Placental pericyte (primary cell): Measurements from ENCODE around the gene SPTBN4. TPM values are rescaled to one million over a fixed set of nuclear protein-coding genes. Genes with fewer than 3 reads are reported as not detected.

ENCODE experiments used
- small RNA-seq: library from RNA; depleted of rRNA; stranded (forward); fragments of <200 nt; gene quantifications from one replicate; pipeline ENCODE3, GENCODE V24; 2012; ENCODE audit warnings: low replicate concordance
- total RNA-seq: library from RNA; depleted of rRNA; stranded (reverse); fragments of >200 nt; gene quantifications from 2 replicates; pipeline ENCODE4 v1.2.3, GENCODE V29; 2012

SPTBN4 gene
- total RNA-seq = 0.14 and 0.66 TPM in 2 replicates

GRCh38 chr19:40466985-40467734 lies at the start of gene SPTBN4:
TSS of gene SPTBN4 (plus strand) at chr19:40467001. CDS start at chr19:40472622, 5,621 bp downstream.

GRCh38 chr19:40425450-40426287 lies 41.1 kb upstream of the SPTBN4 start, which contains the start of gene SERTAD1:
TSS of gene SERTAD1 (minus strand) at chr19:40425992. CDS start at chr19:40423546, 2,446 bp downstream.

GRCh38 chr19:40444000-40444824 lies 22.6 kb upstream of the SPTBN4 start, which contains the start of gene SERTAD3:
TSS of gene SERTAD3 (minus strand) at chr19:40444335. CDS start at chr19:40442080, 2,255 bp downstream.

GRCh38 chr19:40465557-40466218 lies 1.1 kb upstream of the SPTBN4 start, which contains the start of gene BLVRB:
TSS of gene BLVRB (minus strand) at chr19:40465745. CDS start at chr19:40465688, 57 bp downstream.

DNA sequence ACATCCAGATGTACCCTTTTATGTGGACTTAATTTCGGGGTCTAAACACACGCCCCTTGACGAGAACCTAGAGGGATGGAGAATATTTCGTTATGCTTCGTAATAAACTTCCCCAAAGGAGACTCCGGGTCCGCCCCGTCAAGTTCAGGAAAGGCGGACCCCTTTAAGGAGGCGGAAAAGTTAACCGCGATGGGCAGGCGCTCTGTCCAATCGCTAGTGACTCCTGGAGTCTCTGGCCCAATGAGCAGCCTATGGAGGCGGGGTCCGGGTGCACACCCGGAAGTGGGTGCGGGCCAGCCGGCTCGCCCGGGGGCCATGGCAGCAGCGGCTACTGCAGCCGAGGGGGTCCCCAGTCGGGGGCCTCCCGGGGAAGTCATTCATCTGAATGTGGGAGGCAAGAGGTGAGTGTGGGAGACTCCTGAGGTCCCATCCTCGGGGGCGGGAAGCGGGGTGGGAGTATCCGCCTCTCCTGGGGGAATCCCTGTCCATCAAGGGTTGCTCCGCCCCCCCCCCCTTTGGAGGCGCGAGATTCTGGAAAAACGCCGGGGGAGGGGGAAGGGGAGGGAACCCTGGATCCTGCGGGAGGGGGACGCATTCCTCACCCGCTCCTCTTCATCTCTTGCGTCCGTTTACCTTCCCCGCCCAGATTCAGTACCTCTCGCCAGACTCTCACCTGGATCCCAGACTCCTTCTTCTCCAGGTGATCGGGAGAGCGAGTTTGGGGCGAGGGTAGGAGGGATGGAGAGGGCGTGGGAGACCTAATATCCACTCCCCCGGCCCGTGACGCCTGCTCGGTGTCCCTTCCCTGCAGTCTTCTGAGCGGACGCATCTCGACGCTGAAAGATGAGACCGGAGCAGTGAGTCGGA lies 110.0 kb downstream of the SPTBN4 start, which contains the start of gene SHKBP1:
Gene SHKBP1, plus strand, starts transcription at position 289 of the 867 bp plus-strand sequence. Its CDS starts 27 bp downstream, at position 316.

DNA sequence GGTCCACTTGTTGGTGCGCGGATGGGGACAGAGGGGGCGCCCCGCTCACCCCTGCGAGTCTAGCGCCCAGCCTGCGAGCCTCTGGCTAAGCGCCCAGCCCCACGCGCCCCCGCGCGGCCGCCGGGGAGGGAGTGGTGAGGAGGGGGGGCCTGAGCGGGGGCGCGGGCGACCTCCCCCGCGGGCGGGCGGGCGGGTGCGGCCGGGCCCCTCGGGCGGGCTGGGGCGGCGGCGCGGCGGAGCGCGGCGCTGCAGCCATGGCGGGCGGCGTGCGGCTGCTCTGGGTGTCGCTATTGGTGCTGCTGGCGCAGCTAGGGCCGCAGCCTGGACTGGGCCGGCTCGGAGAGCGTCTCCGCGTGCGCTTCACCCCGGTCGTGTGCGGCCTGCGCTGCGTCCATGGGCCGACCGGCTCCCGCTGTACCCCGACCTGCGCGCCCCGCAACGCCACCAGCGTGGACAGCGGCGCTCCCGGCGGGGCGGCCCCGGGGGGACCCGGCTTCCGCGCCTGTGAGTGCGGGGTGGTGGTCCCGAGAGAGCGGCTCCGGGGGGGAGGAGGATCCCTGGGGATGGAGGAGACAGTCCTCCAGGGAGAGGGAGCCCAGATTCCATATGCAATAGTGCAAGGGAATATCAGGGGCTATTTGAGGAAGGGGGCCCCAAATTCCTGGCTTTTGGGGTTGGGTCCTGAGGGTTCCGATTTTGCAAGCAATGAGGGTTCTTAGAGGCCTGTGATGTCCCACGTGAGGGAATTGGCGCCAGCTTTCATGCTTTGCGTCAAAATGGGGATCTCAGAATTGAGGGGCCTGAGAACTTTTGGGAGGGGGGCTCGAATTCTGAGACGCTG lies 134.6 kb downstream of the SPTBN4 start, which contains the start of gene LTBP4:
Gene LTBP4, plus strand, starts transcription at position 236 of the 841 bp plus-strand sequence. Its CDS starts 19 bp downstream, at position 255.

Small RNA genes within 50 kb of the gene (small RNA-seq; reads per million reads assigned to genes)
- gene RF00017 = not detected

Other genes starting within 250 kb of the SPTBN4 start
- gene TTC9B, start 248.6 kb upstream of the SPTBN4 start, total RNA-seq = not detected in 2 replicates
- gene CCNP, start 240.3 kb upstream of the SPTBN4 start, total RNA-seq = 0.22 TPM in 1 of 2 replicates, not detected in the other
- gene AKT2, start 181.7 kb upstream of the SPTBN4 start, total RNA-seq = 97.2 and 146 TPM in 2 replicates
- gene C19orf47, start 118.6 kb upstream of the SPTBN4 start, total RNA-seq = 5.3 and 13.0 TPM in 2 replicates
- 163 and 356 TPM in 2 replicates for gene PLD3, start 118.3 kb upstream of the SPTBN4 start, total RNA-seq
- under 0.01 and 0.14 TPM in 2 replicates for gene HIPK4, start 76.8 kb upstream of the SPTBN4 start, total RNA-seq
- gene PRX, start 53.6 kb upstream of the SPTBN4 start, total RNA-seq = 1.3 and 2.8 TPM in 2 replicates
- gene SERTAD1, start 41.0 kb upstream of the SPTBN4 start, total RNA-seq = 17.3 and 31.1 TPM in 2 replicates
- gene SERTAD3, start 22.7 kb upstream of the SPTBN4 start, total RNA-seq = 38.5 and 50.3 TPM in 2 replicates
- 37.8 and 116 TPM in 2 replicates for gene BLVRB, start 1.3 kb upstream of the SPTBN4 start, total RNA-seq
- 14.9 and 26.2 TPM in 2 replicates for gene SHKBP1, start 109.9 kb downstream of the SPTBN4 start, total RNA-seq
- gene LTBP4, start 134.4 kb downstream of the SPTBN4 start, total RNA-seq = 9.7 and 16.6 TPM in 2 replicates
- gene NUMBL, start 223.7 kb downstream of the SPTBN4 start, total RNA-seq = 36.5 and 40.9 TPM in 2 replicates
- 28.9 and 40.7 TPM in 2 replicates for gene COQ8B, start 249.9 kb downstream of the SPTBN4 start, total RNA-seq